Endodermal cell (in vitro differentiated cells): ENCODE results near the gene RNF220. TPM values are rescaled to one million over a fixed set of nuclear protein-coding genes. Genes with fewer than 3 reads are reported as not detected.

ENCODE experiments used
- DNase-seq: peaks from one replicate; pipeline ENCODE4 v3.0.0-alpha.2; 2017
- H3K27ac ChIP-seq: 2 replicates; pipeline ENCODE4 v1.5.1; 2013; ENCODE audit warnings: mild to moderate bottlenecking, low read depth, low read length, moderate library complexity
- H3K27me3 ChIP-seq: 2 replicates; pipeline ENCODE4 v1.6.1; 2013; ENCODE audit warnings: mild to moderate bottlenecking, low read length, moderate library complexity; ENCODE audit not compliant: insufficient read depth, control insufficient read depth, poor library complexity, severe bottlenecking
- H3K36me3 ChIP-seq: 2 replicates; pipeline ENCODE4 v1.7.0; 2013; ENCODE audit warnings: mild to moderate bottlenecking, low read length, moderate library complexity; ENCODE audit not compliant: control insufficient read depth, insufficient read depth
- H3K4me1 ChIP-seq: one replicate; pipeline ENCODE4 v1.7.0; 2013; ENCODE audit warnings: low read length; ENCODE audit not compliant: control insufficient read depth, insufficient read depth
- H3K4me3 ChIP-seq: 2 replicates; pipeline ENCODE4 v1.5.1; 2013; ENCODE audit warnings: mild to moderate bottlenecking, low read length, moderate library complexity
- H3K9ac ChIP-seq: 2 replicates; pipeline ENCODE4 v1.6.1; 2013; ENCODE audit warnings: mild to moderate bottlenecking, low read length, moderate library complexity; ENCODE audit not compliant: poor library complexity, severe bottlenecking; ENCODE audit errors: extremely low read depth
- H3K9me3 ChIP-seq: 2 replicates; pipeline ENCODE4 v1.6.1; 2013; ENCODE audit warnings: mild to moderate bottlenecking, low read length, moderate library complexity; ENCODE audit not compliant: control insufficient read depth
- H3K27ac Mint-ChIP-seq: 2 replicates; pipeline ENCODE4 v1.8.0; 2020; ENCODE audit warnings: mixed read lengths
- H3K27me3 Mint-ChIP-seq: 2 replicates; pipeline ENCODE4 v1.8.0; 2021; ENCODE audit warnings: mild to moderate bottlenecking, mixed read lengths; ENCODE audit not compliant: insufficient read depth
- H3K36me3 Mint-ChIP-seq: 2 replicates; pipeline ENCODE4 v1.8.0; 2020; ENCODE audit warnings: low read depth, mixed read lengths
- H3K4me1 Mint-ChIP-seq: 2 replicates; pipeline ENCODE4 v1.8.0; 2020; ENCODE audit warnings: mixed read lengths
- H3K4me3 Mint-ChIP-seq: 2 replicates; pipeline ENCODE4 v1.8.0; 2020; ENCODE audit warnings: mild to moderate bottlenecking, moderate library complexity, mixed read lengths
- H3K9me3 Mint-ChIP-seq: 2 replicates; pipeline ENCODE4 v1.8.0; 2020; ENCODE audit warnings: mild to moderate bottlenecking, mixed read lengths
- CTCF ChIP-seq: fragments of 200-600 bp; sonication (generic); conservative IDR thresholded peaks from 2 replicates; pipeline ENCODE4 v1.5.0; 2021; ENCODE audit warnings: antibody characterized with exemption, mild to moderate bottlenecking
- WGBS, 2 experiments: methylation state at CpG; one replicate each; pipeline versions ENCODE4 v1.1.5 to v1.1.7; 2013; ENCODE audit warnings: missing lambda C conversion rate in 2 of 2, mixed read lengths in 1 of 2; ENCODE audit not compliant: insufficient coverage in 1 of 2, insufficient read length in 1 of 2; 5-methylcytosine and 5-hydroxymethylcytosine counted together
- total RNA-seq, 2 donors: library from RNA; stranded (reverse); fragmentation: NEBNext Ultra II Directional in 1 of 2; extraction: Animal tissue kit (Norgen Biotek cat#: 25700) in 1 of 2; gene quantifications; 2 replicates in 1 of 2; 3 replicates in 1 of 2; pipeline ENCODE4 v1.2.1, GENCODE V29; 2021

Gene RNF220
- total RNA-seq, 2 donors from 2014 or later: 94.6 to 95.5 TPM

- Histone ChIP-seq H3K9ac (no peak overlapping the region), H3K36me3 (no peaks in the 10 kb centered on the region), H3K27me3 (no peaks in the 10 kb centered on the region), H3K9me3 (no peaks in the 10 kb centered on the region), H3K4me1 (no peaks in the 10 kb centered on the region), H3K4me3 (no peak overlapping the region), H3K27ac (no peak overlapping the region)
- 86 to 89% methylated on average over 6 of the region's 6 CpGs for WGBS, 2 experiments
- Mint-ChIP-seq H3K27ac (no peak overlapping the region), H3K4me3 (no peak overlapping the region), H3K36me3 (no peaks in the 10 kb centered on the region), H3K27me3 (peaks cover 11% of the 10 kb centered on the region), H3K4me1 (peaks cover 9% of the 10 kb centered on the region), H3K9me3 (no peaks in the 10 kb centered on the region)
- TF ChIP-seq CTCF: peak; percentile 64
- DNase-seq: no peak
Observed at GRCh38 chr1:44608141-44608540, 203.1 kb downstream of the RNF220 start.

- peak; percentile 85 for TF ChIP-seq CTCF
- Mint-ChIP-seq H3K27me3 (peaks cover 11% of the 10 kb centered on the region), H3K36me3 (no peaks in the 10 kb centered on the region), H3K4me3 (no peak overlapping the region), H3K9me3 (no peaks in the 10 kb centered on the region), H3K27ac (no peak overlapping the region), H3K4me1 (peaks cover 9% of the 10 kb centered on the region)
- Histone ChIP-seq H3K4me1 (no peaks in the 10 kb centered on the region), H3K36me3 (no peaks in the 10 kb centered on the region), H3K9ac (no peak overlapping the region), H3K9me3 (no peaks in the 10 kb centered on the region), H3K4me3 (no peak overlapping the region), H3K27me3 (no peaks in the 10 kb centered on the region), H3K27ac (no peak overlapping the region)
- 32 to 40% methylated on average over 6 to 10 of the region's 10 CpGs for WGBS, 2 experiments
- peak; percentile 97 for DNase-seq
Observed at GRCh38 chr1:44609412-44609767, 204.3 kb downstream of the RNF220 start.

GRCh38 chr1:44609768-44610526, 204.9 kb downstream of the RNF220 start:
- no peak overlapping the region for H3K27ac ChIP-seq
- no peak overlapping the region for H3K4me3 ChIP-seq
- H3K36me3 ChIP-seq: no peaks in the 10 kb centered on the region
- Mint-ChIP-seq H3K9me3 (no peaks in the 10 kb centered on the region), H3K36me3 (no peaks in the 10 kb centered on the region), H3K4me1 (peaks cover 11% of the 10 kb centered on the region), H3K4me3 (no peak overlapping the region), H3K27ac (no peak overlapping the region), H3K27me3 (peaks cover 14% of the 10 kb centered on the region)
- WGBS, 2 experiments: 83 to 88% methylated on average over 8 to 24 of the region's 25 CpGs
- peak; percentile 70 for DNase-seq
- no peak for TF ChIP-seq CTCF
- H3K9ac ChIP-seq: no peak overlapping the region
- no peaks in the 10 kb centered on the region for H3K27me3 ChIP-seq
- H3K9me3 ChIP-seq: no peaks in the 10 kb centered on the region
- H3K4me1 ChIP-seq: no peaks in the 10 kb centered on the region
